ENCODE results near the gene PCNX4.

GRCh38 chr14:60093606-60094005 lies 1.9 kb downstream of the PCNX4 start:
- TF ChIP-seq NFRKB (IDR thresholded peaks at IDR 0.05): no peak
- TF ChIP-seq PKNOX1 (IDR thresholded peaks at IDR 0.05): no peak
- no peak for TF ChIP-seq SUZ12 (IDR thresholded peaks at IDR 0.05)
- TF ChIP-seq L3MBTL2 (conservative IDR thresholded peaks at IDR 0.05): no peak
- TF ChIP-seq FOXA1 (IDR thresholded peaks at IDR 0.05): no peak
- no peak for TF ChIP-seq HDGF (IDR thresholded peaks at IDR 0.05; ENCODE audit: borderline replicate concordance)

Data from HEK293T (cell line).